Stimulated activated CD4-positive, alpha-beta T cell treated with anti-CD3 and anti-CD28 coated beads, Interleukin-15, amount 100 ng/mL, for 48 hours (primary cell): ENCODE data around the gene WFDC9.
"Not testable (repeated sequence)": the region's sequence is repeated elsewhere in the genome, so short reads cannot be mapped to it uniquely, and the experiment has no call there.

ENCODE experiments used
- DNase-seq, 2 donors: peaks; one replicate each; pipeline ENCODE4 v3.0.0-alpha.2; 2020; ENCODE audit warnings: low read depth in 2 of 2

Gene WFDC9

GRCh38 chr20:45631184-45631583 lies at the start of gene WFDC9:
WFDC9 (minus strand) TSS chr20:45631284; CDS start chr20:45610181, 21,103 bp downstream.
- no peak for DNase-seq

DNA sequence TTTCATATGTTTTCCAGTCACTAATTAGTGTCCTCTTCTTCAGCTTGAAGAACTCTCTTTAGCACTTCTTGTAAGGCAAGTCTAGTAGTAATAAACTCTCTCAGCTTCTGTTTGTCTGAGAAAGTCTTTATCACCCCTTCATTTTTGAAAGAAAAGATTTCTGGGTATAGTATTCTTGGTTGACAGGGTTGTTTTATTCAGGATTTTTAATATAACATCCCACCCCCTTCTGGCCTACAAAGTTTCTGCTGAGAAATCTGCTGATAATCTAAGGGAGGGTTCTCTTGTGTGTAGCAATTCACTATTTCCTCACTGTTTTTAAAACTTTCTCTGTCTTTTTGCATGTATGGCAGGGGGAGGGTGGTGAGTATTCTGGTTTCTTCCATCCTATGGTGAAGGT lies 48.6 kb upstream of the WFDC9 start:
- DNase-seq = no peak

GRCh38 chr20:45672765-45673164 lies 41.7 kb upstream of the WFDC9 start:
- no peak for DNase-seq

- DNase-seq = no peak
Observed at GRCh38 chr20:45670139-45670538, 39.1 kb upstream of the WFDC9 start, which contains the start of gene WFDC11. WFDC11 (minus strand) TSS chr20:45670239; CDS start chr20:45650600, 19,639 bp downstream.

- DNase-seq = not testable (repeated sequence)
Observed at GRCh38 chr20:45657038-45657437, 26.0 kb upstream of the WFDC9 start.

DNA sequence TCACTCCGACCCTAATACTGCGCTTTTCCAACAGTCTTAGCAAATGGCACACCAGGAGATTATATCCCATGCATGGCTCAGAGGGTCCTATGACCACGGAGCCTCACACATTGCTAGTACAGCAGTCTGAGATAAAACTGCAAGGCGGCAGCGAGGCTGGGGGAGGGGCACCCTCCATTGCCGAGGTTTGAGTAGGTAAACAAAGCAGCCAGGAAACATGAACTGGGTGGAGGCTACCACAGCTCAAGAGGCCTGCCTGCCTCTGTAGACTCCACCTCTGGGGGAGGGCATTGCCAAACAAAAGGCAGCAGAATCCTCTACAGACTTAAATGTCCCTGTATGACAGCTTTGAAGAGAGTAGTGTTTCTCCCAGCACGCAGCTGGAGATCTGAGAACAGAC lies 20.6 kb upstream of the WFDC9 start:
- not testable (repeated sequence) for DNase-seq

DNA sequence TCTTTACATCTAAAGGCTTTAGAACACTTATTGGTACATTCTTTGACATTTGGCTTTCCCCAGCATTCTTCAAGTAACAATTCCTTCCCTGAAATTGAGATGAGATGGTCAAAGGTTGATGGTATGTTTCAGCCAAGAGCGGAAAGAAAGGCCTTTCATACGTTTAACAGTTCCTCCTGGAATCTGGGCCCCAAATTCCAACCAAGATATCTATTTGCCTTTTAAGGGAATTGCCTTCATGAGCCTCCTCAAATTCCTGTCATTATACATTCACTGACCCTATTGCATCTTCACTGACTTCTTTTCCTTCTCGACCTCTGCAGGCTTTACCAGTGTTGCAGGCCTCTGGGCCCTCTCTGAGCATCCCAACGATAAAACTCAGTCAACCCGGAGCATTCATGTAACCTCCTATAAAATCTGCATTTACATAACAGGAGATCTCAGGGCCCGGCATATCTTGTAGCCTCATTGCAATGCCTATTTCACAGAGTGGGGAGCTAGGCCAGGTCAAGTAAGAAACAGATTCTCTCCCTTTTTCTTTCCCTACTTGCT lies 18.3 kb upstream of the WFDC9 start:
- no peak for DNase-seq

DNA sequence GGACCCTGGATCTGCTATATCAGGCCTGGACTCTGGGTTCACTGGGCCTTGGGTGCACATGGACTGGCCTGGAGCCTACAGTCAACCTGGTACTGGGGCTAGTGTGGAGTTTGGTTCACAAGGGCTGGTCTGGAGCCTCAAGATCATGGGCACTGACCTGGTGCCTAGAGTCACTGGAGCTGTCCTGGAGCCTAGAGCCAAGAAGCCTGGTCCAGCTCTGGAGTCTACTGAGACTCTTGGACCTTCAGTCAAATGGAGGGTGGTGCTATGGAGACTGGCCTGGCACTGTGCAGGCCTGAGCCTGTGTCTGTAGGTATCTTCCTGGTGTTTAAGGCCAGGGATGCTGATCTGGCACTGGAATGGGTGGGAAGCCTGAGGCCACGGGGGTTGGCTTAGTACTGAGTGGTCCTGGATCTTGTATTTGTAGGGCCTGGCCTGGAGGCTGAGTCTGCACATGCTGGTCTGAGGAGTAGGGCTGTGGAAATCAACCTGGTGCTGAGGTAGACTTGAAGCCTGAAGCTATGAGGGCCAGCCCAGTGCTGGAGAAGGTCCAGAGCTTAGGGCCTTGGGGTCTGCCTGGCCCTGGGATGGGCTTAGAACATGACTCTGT lies 16.5 kb upstream of the WFDC9 start:
- no peak for DNase-seq

- DNase-seq = no peak
Observed at GRCh38 chr20:45646875-45647274, 15.8 kb upstream of the WFDC9 start.

DNA sequence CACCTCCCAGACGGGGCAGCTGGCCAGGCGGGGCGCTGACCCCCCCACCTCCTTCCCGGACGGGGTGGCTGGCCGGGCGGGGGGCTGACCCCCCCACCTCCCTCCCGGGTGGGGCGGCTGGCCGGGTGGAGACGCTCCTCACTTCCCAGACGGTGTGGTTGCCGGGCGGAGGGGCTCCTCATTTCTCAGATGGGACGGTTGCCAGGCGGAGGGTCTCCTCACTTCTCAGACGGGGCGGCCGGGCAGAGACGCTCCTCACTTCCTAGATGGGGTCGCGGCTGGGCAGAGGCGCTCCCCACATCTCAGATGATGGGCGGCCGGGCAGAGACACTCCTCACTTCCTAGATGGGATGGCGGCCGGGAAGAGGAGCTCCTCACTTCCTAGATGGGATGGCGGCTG lies 14.8 kb upstream of the WFDC9 start:
- DNase-seq = not testable (repeated sequence)

- not testable (repeated sequence) for DNase-seq
Observed at GRCh38 chr20:45641076-45641475, 10.0 kb upstream of the WFDC9 start.

DNA sequence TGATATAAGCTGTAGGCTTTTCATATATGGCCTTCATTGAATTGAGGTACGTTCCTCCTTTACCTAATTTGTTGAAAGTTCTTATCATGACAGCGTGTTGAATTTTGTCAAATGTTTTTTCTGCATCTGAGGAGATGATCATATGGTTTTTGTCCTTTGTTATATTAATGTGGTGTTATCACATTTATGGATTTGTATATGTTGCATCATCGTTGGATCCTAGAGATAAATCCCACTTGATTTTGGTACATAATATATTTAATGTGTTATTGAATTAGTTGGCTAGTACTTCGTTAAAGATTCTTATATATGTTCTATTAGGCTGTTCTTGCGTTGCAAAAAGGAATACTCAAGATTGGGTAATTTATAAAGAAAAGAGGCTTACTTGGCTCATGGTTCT lies 8.6 kb upstream of the WFDC9 start:
- no peak for DNase-seq

DNA sequence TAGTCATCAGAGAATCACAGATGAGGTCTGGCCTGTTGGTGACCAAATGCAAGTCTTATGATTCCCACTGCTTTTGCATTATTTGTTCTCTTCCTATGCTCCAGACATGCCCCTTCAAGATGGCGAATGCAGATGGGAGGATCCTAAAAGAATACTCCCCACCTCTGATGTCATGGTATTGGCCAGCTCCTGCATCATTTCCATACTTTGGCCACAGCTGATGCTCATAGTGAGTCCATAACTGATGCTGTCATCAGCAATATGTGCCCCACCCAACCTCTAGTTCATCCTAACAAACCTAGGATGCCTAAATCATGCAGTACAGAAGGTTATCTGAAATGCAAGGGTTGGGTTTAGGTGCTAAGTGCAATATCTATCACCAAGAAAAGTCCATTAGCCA lies 5.4 kb upstream of the WFDC9 start:
- DNase-seq = no peak

DNA sequence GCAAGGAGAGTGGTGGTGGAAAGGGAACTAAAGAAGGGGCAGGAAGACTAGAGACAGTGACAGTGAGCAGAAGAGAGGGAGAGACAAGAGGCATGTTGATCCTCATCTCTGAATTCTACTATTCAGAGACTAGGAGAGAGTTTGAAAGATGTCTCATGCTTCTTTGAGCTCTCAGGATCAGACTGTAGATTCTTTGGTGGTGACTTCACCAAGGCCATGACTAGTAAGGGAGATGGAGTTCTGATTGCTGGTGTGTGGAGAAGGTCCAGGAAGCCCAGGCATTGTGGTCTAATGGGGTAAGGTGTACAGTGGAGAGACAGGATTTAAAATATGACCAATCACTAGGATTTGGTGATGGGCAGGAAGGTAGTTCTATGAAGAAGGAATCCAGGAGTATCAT lies 713 bp downstream of the WFDC9 start:
- DNase-seq = no peak

GRCh38 chr20:45629496-45630100 lies 1.5 kb downstream of the WFDC9 start, which contains the start of gene WFDC10A:
WFDC10A (plus strand) TSS chr20:45629739; CDS start chr20:45629814, 75 bp downstream.
- DNase-seq = peak; percentile 4 to 17

DNA sequence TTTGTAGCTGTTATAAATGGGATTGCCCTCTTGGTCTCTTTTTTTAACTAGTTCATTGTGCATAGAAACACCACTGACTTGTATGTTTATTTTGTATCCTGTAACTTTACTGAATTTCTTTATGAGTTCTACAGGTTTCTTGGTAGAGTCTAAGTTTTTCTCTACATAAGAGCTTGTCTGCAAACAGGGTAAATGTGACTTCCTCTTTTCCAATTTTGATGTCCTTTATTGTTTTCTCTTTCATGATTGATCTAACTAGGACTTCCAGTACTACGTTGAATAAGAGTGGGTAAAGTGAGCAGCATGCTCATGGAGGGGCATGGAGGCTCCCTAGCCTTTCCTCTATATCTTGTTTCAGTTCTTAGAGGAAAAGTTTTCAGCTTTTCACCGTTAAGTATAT lies 4.5 kb downstream of the WFDC9 start:
- DNase-seq = no peak

GRCh38 chr20:45621593-45621992 lies 9.5 kb downstream of the WFDC9 start:
- no peak for DNase-seq

DNA sequence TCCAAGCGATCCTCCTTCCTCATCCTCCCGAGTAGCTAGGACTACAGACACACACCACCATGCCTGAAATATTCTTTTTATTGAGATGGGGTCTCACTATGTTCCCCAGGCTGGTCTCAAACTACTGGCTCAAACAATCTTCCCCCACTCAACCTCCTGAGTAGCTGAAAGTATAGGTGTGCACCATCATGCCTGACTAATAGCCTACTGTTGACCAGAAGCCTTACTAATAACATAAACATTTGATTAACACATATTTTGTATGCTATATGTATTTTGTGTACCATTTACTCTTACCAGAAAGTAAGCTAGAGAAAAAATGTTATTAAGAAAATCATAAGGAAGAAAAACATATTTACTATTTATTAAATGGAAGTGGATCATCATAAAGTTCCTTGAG lies 13.5 kb downstream of the WFDC9 start:
- DNase-seq = no peak

- no peak for DNase-seq
Observed at GRCh38 chr20:45612314-45612713, 18.8 kb downstream of the WFDC9 start.

DNA sequence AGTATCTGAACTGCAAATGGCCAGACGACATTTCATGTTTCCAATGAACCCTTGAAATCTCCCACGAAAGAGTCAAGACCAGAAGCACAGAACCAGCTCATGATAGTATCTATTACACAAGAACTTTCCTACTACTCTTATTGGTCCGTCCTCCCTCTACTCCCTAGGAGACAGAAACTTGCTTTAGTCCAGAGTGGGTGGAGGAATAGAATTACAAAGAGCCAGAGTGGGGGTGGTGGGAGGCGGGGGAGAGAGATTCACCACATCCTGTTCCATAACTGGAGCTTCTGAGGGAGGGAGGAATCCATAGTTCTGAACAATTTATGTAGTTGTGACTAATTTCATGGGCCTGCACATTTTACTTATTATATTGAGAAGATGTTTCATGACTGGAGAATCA lies 20.0 kb downstream of the WFDC9 start:
- peak; percentile 39 to 45 for DNase-seq

GRCh38 chr20:45607810-45608209 lies 23.3 kb downstream of the WFDC9 start:
- no peak for DNase-seq

- DNase-seq = no peak
Observed at GRCh38 chr20:45595235-45595634, 35.8 kb downstream of the WFDC9 start.

- no peak for DNase-seq
Observed at GRCh38 chr20:45593498-45593897, 37.6 kb downstream of the WFDC9 start.
